ENCODE data around the gene ADGRG1. TPM values are rescaled to one million over a fixed set of nuclear protein-coding genes. Genes with fewer than 3 reads are reported as not detected.

ADGRG1 gene
- total and polyA plus RNA-seq, 5 donors = 10.2 to 24.1 (median 16.2) TPM

GRCh38 chr16:57606147-57606846 is 22.1 kb upstream of the ADGRG1 start:
- intact Hi-C loops (cut with DNase I) = loop anchor here in 1 of 4 donors (5.0 kb wide), 1 partner anchor 41 kb away; no protein-coding TSS in a partner anchor
- 76% methylated on average over 4 of the region's 4 CpGs for WGBS
- peaks cover 6% of the 10 kb centered on the region for H3K4me1 ChIP-seq (ENCODE audit: control insufficient read depth, insufficient read depth, low read length)
- ATAC-seq = no peak
- no peak overlapping the region for H3K4me3 ChIP-seq (ENCODE audit: low read length)
- no peaks in the 10 kb centered on the region for H3K27me3 ChIP-seq (ENCODE audit: control insufficient read depth, insufficient read depth)
- no peaks in the 10 kb centered on the region for H3K9me3 ChIP-seq (ENCODE audit: control insufficient read depth, low read length)
- no peak overlapping the region for H3K27ac ChIP-seq (ENCODE audit: low read length)
- no peak for DNase-seq

- peaks cover 6% of the 10 kb centered on the region for H3K4me1 ChIP-seq (ENCODE audit: control insufficient read depth, insufficient read depth, low read length)
- H3K27ac ChIP-seq (ENCODE audit: low read length) = no peak overlapping the region
- H3K27me3 ChIP-seq (ENCODE audit: control insufficient read depth, insufficient read depth) = no peaks in the 10 kb centered on the region
- DNase-seq (peak in 1 of 3 donors; percentile 49), ATAC-seq (peak in 1 of 2 donors; percentile 17)
- intact Hi-C loops (cut with DNase I) = loop anchor here in 1 of 4 donors (5.0 kb wide), 1 partner anchor 40 kb away; no protein-coding TSS in a partner anchor
- H3K9me3 ChIP-seq (ENCODE audit: control insufficient read depth, low read length) = no peaks in the 10 kb centered on the region
- 76% methylated on average over 11 of the region's 11 CpGs for WGBS
- no peak overlapping the region for H3K4me3 ChIP-seq (ENCODE audit: low read length)
Measured at GRCh38 chr16:57606847-57607501, 21.5 kb upstream of the ADGRG1 start.

GRCh38 chr16:57607676-57608461 is 20.6 kb upstream of the ADGRG1 start:
- no peaks in the 10 kb centered on the region for H3K27me3 ChIP-seq (ENCODE audit: control insufficient read depth, insufficient read depth)
- peak in 1 of 3 donors; percentile 22 for DNase-seq
- intact Hi-C loops (cut with DNase I) = loop anchor here in 1 of 4 donors (5.0 kb wide), 1 partner anchor 39 kb away; no protein-coding TSS in a partner anchor
- ATAC-seq = no peak
- WGBS = 92% methylated on average over 10 of the region's 10 CpGs
- peaks cover 6% of the 10 kb centered on the region for H3K4me1 ChIP-seq (ENCODE audit: control insufficient read depth, insufficient read depth, low read length)
- H3K27ac ChIP-seq (ENCODE audit: low read length) = no peak overlapping the region
- H3K4me3 ChIP-seq (ENCODE audit: low read length) = no peak overlapping the region
- no peaks in the 10 kb centered on the region for H3K9me3 ChIP-seq (ENCODE audit: control insufficient read depth, low read length)

GRCh38 chr16:57608462-57609113 is 19.8 kb upstream of the ADGRG1 start:
- Histone ChIP-seq H3K27me3 (ENCODE audit: control insufficient read depth, insufficient read depth) (no peaks in the 10 kb centered on the region), H3K4me3 (ENCODE audit: low read length) (no peak overlapping the region), H3K27ac (ENCODE audit: low read length) (no peak overlapping the region), H3K4me1 (ENCODE audit: control insufficient read depth, insufficient read depth, low read length) (peaks cover 6% of the 10 kb centered on the region), H3K9me3 (ENCODE audit: control insufficient read depth, low read length) (no peaks in the 10 kb centered on the region)
- WGBS = 95% methylated on average over 8 of the region's 8 CpGs
- ATAC-seq (no peak), DNase-seq (peak in 1 of 3 donors; percentile 14)
- intact Hi-C loops (cut with DNase I) = loop anchor here in 1 of 4 donors (5.0 kb wide), 1 partner anchor 39 kb away; no protein-coding TSS in a partner anchor

- DNase-seq = peak in 2 of 3 donors; percentile 69 to 74
- intact Hi-C loops (cut with DNase I) = loop anchor here in 1 of 4 donors (5.0 kb wide), 1 partner anchor 38 kb away; no protein-coding TSS in a partner anchor
Measured at GRCh38 chr16:57609541-57610401, 18.7 kb upstream of the ADGRG1 start.

GRCh38 chr16:57610611-57611010 is 17.8 kb upstream of the ADGRG1 start:
- Histone ChIP-seq H3K4me1 (ENCODE audit: control insufficient read depth, insufficient read depth, low read length) (peaks cover 6% of the 10 kb centered on the region), H3K9me3 (ENCODE audit: control insufficient read depth, low read length) (no peaks in the 10 kb centered on the region), H3K4me3 (ENCODE audit: low read length) (no peak overlapping the region), H3K27me3 (ENCODE audit: control insufficient read depth, insufficient read depth) (no peaks in the 10 kb centered on the region), H3K27ac (ENCODE audit: low read length) (no peak overlapping the region)
- ATAC-seq (no peak), DNase-seq (peak in 1 of 3 donors; percentile 26)
- intact Hi-C loops (cut with DNase I) = no loop called here
- 80% methylated on average over 4 of the region's 4 CpGs for WGBS

More at GRCh38 chr16:57609541-57610401, 18.7 kb upstream of the ADGRG1 start:
- ATAC-seq = peak; percentile 85 to 87
- 13% methylated on average over 12 of the region's 12 CpGs for WGBS
- H3K4me1 ChIP-seq (ENCODE audit: control insufficient read depth, insufficient read depth, low read length) = peaks cover 6% of the 10 kb centered on the region
- H3K27me3 ChIP-seq (ENCODE audit: control insufficient read depth, insufficient read depth) = no peaks in the 10 kb centered on the region
- H3K4me3 ChIP-seq (ENCODE audit: low read length) = no peak overlapping the region
- H3K9me3 ChIP-seq (ENCODE audit: control insufficient read depth, low read length) = no peaks in the 10 kb centered on the region
- H3K27ac ChIP-seq (ENCODE audit: low read length) = peak overlapping the region; percentile 21

GRCh38 chr16:57611181-57611580 is 17.2 kb upstream of the ADGRG1 start:
- Histone ChIP-seq H3K9me3 (ENCODE audit: control insufficient read depth, low read length) (no peaks in the 10 kb centered on the region), H3K4me3 (ENCODE audit: low read length) (no peak overlapping the region), H3K27ac (ENCODE audit: low read length) (no peak overlapping the region), H3K27me3 (ENCODE audit: control insufficient read depth, insufficient read depth) (no peaks in the 10 kb centered on the region), H3K4me1 (ENCODE audit: control insufficient read depth, insufficient read depth, low read length) (peaks cover 6% of the 10 kb centered on the region)
- intact Hi-C loops (cut with DNase I) = no loop called here
- DNase-seq = no peak
- ATAC-seq = no peak
- WGBS = 85% methylated on average over 3 of the region's 3 CpGs

GRCh38 chr16:57611706-57612105 is 16.7 kb upstream of the ADGRG1 start:
- no peak for DNase-seq
- no peaks in the 10 kb centered on the region for H3K9me3 ChIP-seq (ENCODE audit: control insufficient read depth, low read length)
- H3K4me3 ChIP-seq (ENCODE audit: low read length) = no peak overlapping the region
- intact Hi-C loops (cut with DNase I) = no loop called here
- ATAC-seq = no peak
- WGBS = 89% methylated on average over 4 of the region's 4 CpGs
- no peak overlapping the region for H3K27ac ChIP-seq (ENCODE audit: low read length)
- no peaks in the 10 kb centered on the region for H3K27me3 ChIP-seq (ENCODE audit: control insufficient read depth, insufficient read depth)
- H3K4me1 ChIP-seq (ENCODE audit: control insufficient read depth, insufficient read depth, low read length) = peaks cover 6% of the 10 kb centered on the region

GRCh38 chr16:57612494-57612893 is 15.9 kb upstream of the ADGRG1 start:
- peak in 1 of 3 donors; percentile 32 for DNase-seq
- no peak overlapping the region for H3K27ac ChIP-seq (ENCODE audit: low read length)
- no peaks in the 10 kb centered on the region for H3K27me3 ChIP-seq (ENCODE audit: control insufficient read depth, insufficient read depth)
- H3K4me3 ChIP-seq (ENCODE audit: low read length) = no peak overlapping the region
- intact Hi-C loops (cut with DNase I) = no loop called here
- WGBS = 83% methylated on average over 8 of the region's 8 CpGs
- H3K9me3 ChIP-seq (ENCODE audit: control insufficient read depth, low read length) = no peaks in the 10 kb centered on the region
- H3K4me1 ChIP-seq (ENCODE audit: control insufficient read depth, insufficient read depth, low read length) = peaks cover 6% of the 10 kb centered on the region
- no peak for ATAC-seq

GRCh38 chr16:57613514-57613913 is 14.9 kb upstream of the ADGRG1 start:
- ATAC-seq (no peak), DNase-seq (peak in 1 of 3 donors; percentile 12)
- no peaks in the 10 kb centered on the region for H3K27me3 ChIP-seq (ENCODE audit: control insufficient read depth, insufficient read depth)
- H3K27ac ChIP-seq (ENCODE audit: low read length) = no peak overlapping the region
- no peak overlapping the region for H3K4me3 ChIP-seq (ENCODE audit: low read length)
- H3K4me1 ChIP-seq (ENCODE audit: control insufficient read depth, insufficient read depth, low read length) = peaks cover 6% of the 10 kb centered on the region
- no peaks in the 10 kb centered on the region for H3K9me3 ChIP-seq (ENCODE audit: control insufficient read depth, low read length)
- 66% methylated on average over 4 of the region's 4 CpGs for WGBS
- intact Hi-C loops (cut with DNase I) = no loop called here
